HepG2 (cell line): ENCODE measurements around the gene ABCB9. TPM values are rescaled to one million over a fixed set of nuclear protein-coding genes. Genes with fewer than 3 reads are reported as not detected.
A peak's percentile ranks its signal among the peaks of the same experiment; 100 is the strongest.

ENCODE experiments used
- BCL3 ChIP-seq: sonication (generic); formaldehyde crosslinking; IDR thresholded peaks from 2 replicates; pipeline ENCODE4 v1.5.1; 2020; ENCODE audit warnings: mild to moderate bottlenecking, missing genetic modification reagents, moderate library complexity
- CERS6 ChIP-seq: sonication (generic); formaldehyde crosslinking; IDR thresholded peaks from 2 replicates; pipeline ENCODE4 v1.5.0; 2020; ENCODE audit warnings: missing genetic modification reagents
- EEA1 ChIP-seq: sonication (generic); formaldehyde crosslinking; IDR thresholded peaks from 2 replicates; pipeline ENCODE4 v1.5.1; 2020; ENCODE audit warnings: mild to moderate bottlenecking, missing genetic modification reagents, borderline replicate concordance
- HBP1 ChIP-seq: IDR thresholded peaks from 2 replicates; pipeline ENCODE4 v1.6.1; 2016; ENCODE audit warnings: low read depth, control low read depth
- MEF2D ChIP-seq: sonication (generic); formaldehyde crosslinking; IDR thresholded peaks from 2 replicates; pipeline ENCODE4 v1.5.1; 2020; ENCODE audit warnings: mild to moderate bottlenecking, missing genetic modification reagents
- NFIC ChIP-seq: IDR thresholded peaks from 2 replicates; pipeline ENCODE4 v1.6.1; 2012; ENCODE audit warnings: mild to moderate bottlenecking, low read length, inconsistent platforms
- POLR2AphosphoS2 ChIP-seq: IDR thresholded peaks from 2 replicates; pipeline ENCODE4 v1.6.1; 2011; ENCODE audit warnings: low read depth, low read length, improper control_type of control experiment
- RAD21 ChIP-seq: fragments of 450-650 bp; formaldehyde crosslinking; IDR thresholded peaks from 2 replicates; pipeline ENCODE4 v1.5.0; 2020; ENCODE audit warnings: mild to moderate bottlenecking
- SIX4 ChIP-seq: sonication (generic); formaldehyde crosslinking; IDR thresholded peaks from 2 replicates; pipeline ENCODE4 v1.4.0; 2020; ENCODE audit warnings: missing genetic modification reagents
- SYNCRIP ChIP-seq: fragments of 200-400 bp; formaldehyde crosslinking; IDR thresholded peaks from 2 replicates; pipeline ENCODE4 v1.6.1; 2018; ENCODE audit warnings: mild to moderate bottlenecking, low read depth, low read length; ENCODE audit not compliant: insufficient read depth
- ZNF101 ChIP-seq: sonication (generic); formaldehyde crosslinking; IDR thresholded peaks from 2 replicates; pipeline ENCODE4 v1.4.0; 2020; ENCODE audit warnings: mild to moderate bottlenecking, low read depth, missing genetic modification reagents, borderline replicate concordance
- ZNF512B ChIP-seq: sonication (generic); formaldehyde crosslinking; IDR thresholded peaks from 2 replicates; pipeline ENCODE4 v1.5.1; 2020; ENCODE audit warnings: missing genetic modification reagents, mild to moderate bottlenecking, borderline replicate concordance
- ZNF660 ChIP-seq: sonication (generic); formaldehyde crosslinking; IDR thresholded peaks from 2 replicates; pipeline ENCODE4 v1.5.1; 2020; ENCODE audit warnings: mild to moderate bottlenecking, low read depth, missing genetic modification reagents, borderline replicate concordance
- ZNF784 ChIP-seq: sonication (generic); formaldehyde crosslinking; IDR thresholded peaks from 2 replicates; pipeline ENCODE4 v1.5.1; 2020; ENCODE audit warnings: missing genetic modification reagents, mild to moderate bottlenecking, borderline replicate concordance
- ZNF800 ChIP-seq: sonication (generic); formaldehyde crosslinking; IDR thresholded peaks from 2 replicates; pipeline ENCODE4 v1.4.0; 2020; ENCODE audit warnings: missing genetic modification reagents
- ZNF816 ChIP-seq: sonication (generic); formaldehyde crosslinking; IDR thresholded peaks from 2 replicates; pipeline ENCODE4 v1.8.0; 2022; ENCODE audit warnings: missing genetic modification reagents, mild to moderate bottlenecking, borderline replicate concordance
- ZSCAN20 ChIP-seq: sonication (generic); formaldehyde crosslinking; IDR thresholded peaks from 2 replicates; pipeline ENCODE4 v1.4.0; 2020; ENCODE audit warnings: missing genetic modification reagents, mild to moderate bottlenecking, borderline replicate concordance
- polyA plus RNA-seq, 8 experiments: library from polyadenylated mRNA; depleted of rRNA in 3 of 8; stranded (reverse) in 7 of 8; unstranded in 1 of 8; fragments of >200 nt; fragmentation: Illumina TruSeq in 4 of 8; extraction: Trizol in 4 of 8; gene quantifications; 2 replicates each; pipeline versions ENCODE4 v1.2.1 to v1.2.3, GENCODE V29; 2011 to 2016; ENCODE audit warnings: low read depth in 4 of 8, missing spikeins in 1 of 8, mixed read lengths in 1 of 8; ENCODE audit not compliant: insufficient read depth in 1 of 8
- total RNA-seq, 5 experiments: library from RNA; depleted of rRNA; stranded (reverse); fragments of >200 nt; fragmentation: Illumina TruSeq; extraction: Trizol; gene quantifications; 2 replicates each; pipeline ENCODE4 v1.2.3, GENCODE V29; 2016; ENCODE audit warnings: low read depth in 1 of 5

ABCB9 gene
- total and polyA plus RNA-seq, 2 of the 13 experiments (the other 11 are each of a cell fraction or from before 2014, with no cell fraction given), result 5.1 to 6.0 TPM

GRCh38 chr12:122980183-122981035 is 14.1 kb upstream of the ABCB9 start, which contains the start of gene ARL6IP4 (continued):
- TF ChIP-seq HBP1 (CRISPR knock-in tag), result peak; percentile 63; the same call in 1 of the 2 replicates
- TF ChIP-seq NFIC, result no peak
- no peak for TF ChIP-seq SIX4 (CRISPR knock-in tag)
- TF ChIP-seq RAD21 (CRISPR knock-in tag), result no peak; the same call in 1 of the 2 replicates
- no peak for TF ChIP-seq POLR2AphosphoS2
- no peak for TF ChIP-seq SYNCRIP
- TF ChIP-seq ZNF512B (CRISPR knock-in tag), result no peak
- no peak for TF ChIP-seq ZSCAN20
- peak; percentile 87 for TF ChIP-seq ZNF784
- no peak for TF ChIP-seq ZNF101 (CRISPR knock-in tag)
- TF ChIP-seq ZNF660, result no peak
- no peak for TF ChIP-seq ZNF800 (CRISPR knock-in tag)
- TF ChIP-seq MEF2D (CRISPR knock-in tag), result no peak
- peak; percentile 68; the same call in 1 of the 2 replicates for TF ChIP-seq EEA1 (CRISPR knock-in tag)
- TF ChIP-seq CERS6 (CRISPR knock-in tag), result no peak
- TF ChIP-seq BCL3 (CRISPR knock-in tag), result peak; percentile 90; the same call in 1 of the 2 replicates
- no peak for TF ChIP-seq ZNF816 (CRISPR knock-in tag)
